H9 (cell line): ENCODE data around the gene DOCK1. TPM values are rescaled to one million over a fixed set of nuclear protein-coding genes. Genes with fewer than 3 reads are reported as not detected.

Experiments
- DNase-seq: peaks from one replicate; pipeline ENCODE4 v3.0.0-alpha.2; 2017
- H2AFZ ChIP-seq: one replicate; pipeline ENCODE4 v1.6.1; 2013; ENCODE audit warnings: mild to moderate bottlenecking, low read length, control low read depth, moderate library complexity
- H2AK5ac ChIP-seq: 2 replicates; pipeline ENCODE4 v1.6.1; 2013; ENCODE audit warnings: low read length, control low read depth, mixed read lengths; ENCODE audit not compliant: insufficient read length
- H2BK120ac ChIP-seq: one replicate; pipeline ENCODE4 v1.6.1; 2013; ENCODE audit warnings: low read depth, mild to moderate bottlenecking, low read length, control low read depth, inconsistent platforms; ENCODE audit not compliant: poor library complexity, severe bottlenecking
- H2BK12ac ChIP-seq: 2 replicates; pipeline ENCODE4 v1.6.1; 2013; ENCODE audit warnings: low read length, control low read depth, mixed read lengths, low read depth; ENCODE audit not compliant: insufficient read length
- H2BK15ac ChIP-seq: 2 replicates; pipeline ENCODE4 v1.6.1; 2013; ENCODE audit warnings: low read depth, low read length, control low read depth
- H2BK20ac ChIP-seq: one replicate; pipeline ENCODE4 v1.6.1; 2013; ENCODE audit warnings: low read depth, mild to moderate bottlenecking, low read length, control low read depth, inconsistent platforms; ENCODE audit not compliant: poor library complexity, severe bottlenecking
- H2BK5ac ChIP-seq: 2 replicates; pipeline ENCODE4 v1.6.1; 2013; ENCODE audit warnings: low read length, control low read depth, mixed read lengths; ENCODE audit not compliant: insufficient read length
- H3K14ac ChIP-seq: 2 replicates; pipeline ENCODE4 v1.6.1; 2013; ENCODE audit warnings: low read length, control low read depth; ENCODE audit not compliant: insufficient read depth
- H3K18ac ChIP-seq: 2 replicates; pipeline ENCODE4 v1.6.1; 2013; ENCODE audit warnings: low read depth, mild to moderate bottlenecking, mixed read lengths, low read length, control low read depth; ENCODE audit not compliant: insufficient read length
- H3K23ac ChIP-seq: 2 replicates; pipeline ENCODE4 v1.6.1; 2013; ENCODE audit warnings: low read length, control low read depth, mixed read lengths, low read depth; ENCODE audit not compliant: insufficient read length
- H3K23me2 ChIP-seq: 2 replicates; pipeline ENCODE4 v1.6.1; 2013; ENCODE audit warnings: low read depth, mild to moderate bottlenecking, mixed read lengths, low read length, control low read depth; ENCODE audit not compliant: insufficient read length, poor library complexity, severe bottlenecking
- H3K27ac ChIP-seq: 2 replicates; pipeline ENCODE4 v1.5.1; 2013; ENCODE audit warnings: low read length, control low read depth, mixed read lengths, low read depth; ENCODE audit not compliant: insufficient read length
- H3K27me3 ChIP-seq: 2 replicates; pipeline ENCODE4 v1.6.1; 2013; ENCODE audit warnings: low read length, control low read depth, inconsistent platforms; ENCODE audit not compliant: insufficient read depth
- H3K4ac ChIP-seq: 2 replicates; pipeline ENCODE4 v1.6.1; 2013; ENCODE audit warnings: low read depth, mild to moderate bottlenecking, control low read depth, inconsistent platforms, low read length, moderate library complexity
- H3K4me1 ChIP-seq: 2 replicates; pipeline ENCODE4 v1.6.1; 2013; ENCODE audit warnings: low read length, control low read depth, inconsistent platforms; ENCODE audit not compliant: insufficient read depth
- H3K4me2 ChIP-seq: 2 replicates; pipeline ENCODE4 v1.6.1; 2013; ENCODE audit warnings: low read length, control low read depth, mixed read lengths; ENCODE audit not compliant: insufficient read length, insufficient read depth
- H3K56ac ChIP-seq: 2 replicates; pipeline ENCODE4 v1.6.1; 2013; ENCODE audit warnings: low read depth, mild to moderate bottlenecking, mixed read lengths, low read length, control low read depth; ENCODE audit not compliant: insufficient read length
- H3K79me1 ChIP-seq: 2 replicates; pipeline ENCODE4 v1.6.1; 2013; ENCODE audit warnings: low read depth, mild to moderate bottlenecking, moderate library complexity, low read length, control low read depth, inconsistent platforms; ENCODE audit not compliant: insufficient read depth, poor library complexity, severe bottlenecking
- H3K79me2 ChIP-seq: 2 replicates; pipeline ENCODE4 v1.6.1; 2013; ENCODE audit warnings: low read length, control low read depth, inconsistent platforms; ENCODE audit not compliant: insufficient read depth
- H3K9ac ChIP-seq: 2 replicates; pipeline ENCODE4 v1.6.1; 2013; ENCODE audit warnings: low read length, control low read depth, mixed read lengths; ENCODE audit not compliant: insufficient read length; ENCODE audit errors: extremely low read depth
- H3K9me3 ChIP-seq: one replicate; pipeline ENCODE4 v1.6.1; 2013; ENCODE audit warnings: low read depth, low read length, inconsistent platforms; ENCODE audit not compliant: control insufficient read depth
- H3T11ph ChIP-seq: one replicate; pipeline ENCODE4 v1.6.1; 2013; ENCODE audit warnings: mild to moderate bottlenecking, low read length, control low read depth, inconsistent platforms
- H4K20me1 ChIP-seq: one replicate; pipeline ENCODE4 v1.6.1; 2013; ENCODE audit not compliant: control insufficient read depth, insufficient read length, insufficient read depth
- H4K5ac ChIP-seq: 2 replicates; pipeline ENCODE4 v1.6.1; 2013; ENCODE audit warnings: low read depth, mild to moderate bottlenecking, mixed read lengths, low read length, control low read depth; ENCODE audit not compliant: insufficient read length
- H4K8ac ChIP-seq: replicated peaks from 2 replicates; pipeline ENCODE4 v1.6.1; 2013; ENCODE audit warnings: low read length, control low read depth, mixed read lengths, low read depth; ENCODE audit not compliant: insufficient read length
- H4K91ac ChIP-seq: 2 replicates; pipeline ENCODE4 v1.6.1; 2013; ENCODE audit warnings: low read depth, mild to moderate bottlenecking, moderate library complexity, mixed read lengths, low read length, control low read depth; ENCODE audit not compliant: insufficient read length
- H3K27ac Mint-ChIP-seq, 3 experiments: 2 replicates in 2 of 3; 3 replicates in 1 of 3; pipeline ENCODE4 v1.8.0; 2020 to 2021; ENCODE audit warnings: mixed read lengths in 3 of 3, mild to moderate bottlenecking in 1 of 3, moderate library complexity in 1 of 3
- H3K27me3 Mint-ChIP-seq: 2 replicates; pipeline ENCODE4 v1.8.0; 2021; ENCODE audit warnings: low read depth, mild to moderate bottlenecking, moderate library complexity, mixed read lengths
- H3K36me3 Mint-ChIP-seq, 3 experiments: 2 replicates in 2 of 3; 3 replicates in 1 of 3; pipeline ENCODE4 v1.8.0; 2020 to 2021; ENCODE audit warnings: low read depth in 3 of 3, mixed read lengths in 3 of 3; ENCODE audit not compliant: insufficient read depth in 1 of 3
- H3K4me1 Mint-ChIP-seq, 2 experiments: 2 replicates each; pipeline ENCODE4 v1.8.0; 2020; ENCODE audit warnings: mixed read lengths in 2 of 2
- H3K4me3 Mint-ChIP-seq, 2 experiments: 2 replicates in 1 of 2; 3 replicates in 1 of 2; pipeline ENCODE4 v1.8.0; 2020 to 2021; ENCODE audit warnings: mild to moderate bottlenecking in 2 of 2, mixed read lengths in 2 of 2, moderate library complexity in 1 of 2
- H3K9me3 Mint-ChIP-seq, 2 experiments: 2 replicates in 1 of 2; 3 replicates in 1 of 2; pipeline ENCODE4 v1.8.0; 2020; ENCODE audit warnings: mild to moderate bottlenecking in 2 of 2, mixed read lengths in 2 of 2, moderate library complexity in 1 of 2
- CTCF ChIP-seq: fragments of 200-600 bp; sonication (generic); conservative IDR thresholded peaks from 3 replicates; pipeline ENCODE4 v1.8.0; 2021; ENCODE audit warnings: antibody characterized with exemption, mild to moderate bottlenecking
- WGBS: extraction: QIAGEN DNeasy Blood & Tissue Kit; methylation state at CpG from one replicate; pipeline ENCODE4 v1.1.7; 2013; ENCODE audit warnings: missing lambda C conversion rate, low lambda C conversion rate, mixed read lengths; ENCODE audit not compliant: insufficient read length; ENCODE audit errors: extremely low coverage; 5-methylcytosine and 5-hydroxymethylcytosine counted together
- total RNA-seq: library from RNA; stranded (reverse); gene quantifications from 2 replicates; pipeline ENCODE4 v1.2.1, GENCODE V29; 2021

Gene DOCK1
- total RNA-seq, 1 experiment from 2014 or later: 57.0 TPM

GRCh38 chr10:127338399-127339110 is 433.3 kb downstream of the DOCK1 start:
- no peaks in the 10 kb centered on the region for H3K79me1 ChIP-seq
- H2BK15ac ChIP-seq: no peak overlapping the region
- H3K14ac ChIP-seq: no peak overlapping the region
- no peaks in the 10 kb centered on the region for H3K79me2 ChIP-seq
- no peak overlapping the region for H2AFZ ChIP-seq
- H3K4ac ChIP-seq: no peak overlapping the region
- no peak overlapping the region for H4K91ac ChIP-seq
- H3K4me1 Mint-ChIP-seq: peaks cover 18 to 30% of the 10 kb centered on the region in 2 experiments
- H4K8ac ChIP-seq: no peak overlapping the region
- H3K56ac ChIP-seq: no peak overlapping the region
- H3K9ac ChIP-seq: no peak overlapping the region
- no peaks in the 10 kb centered on the region for H3K23me2 ChIP-seq
- H3K18ac ChIP-seq: no peak overlapping the region
- H2BK20ac ChIP-seq: no peak overlapping the region
- H3T11ph ChIP-seq: no peak overlapping the region
- no peak overlapping the region for H2BK120ac ChIP-seq
- H3K4me3 Mint-ChIP-seq: no peak overlapping the region
- H3K4me1 ChIP-seq: no peaks in the 10 kb centered on the region; the same call in 1 of the 2 replicates
- H3K27me3 ChIP-seq: no peaks in the 10 kb centered on the region
- no peak overlapping the region for H3K27ac Mint-ChIP-seq
- H3K9me3 ChIP-seq: no peaks in the 10 kb centered on the region
- no peak overlapping the region for H2AK5ac ChIP-seq
- no peak for TF ChIP-seq CTCF
- WGBS: no CpG with 5 or more reads among the region's 10 CpGs
- H3K23ac ChIP-seq: no peak overlapping the region
- H2BK12ac ChIP-seq: no peak overlapping the region
- no peak overlapping the region for H2BK5ac ChIP-seq
- H4K5ac ChIP-seq: no peak overlapping the region
- no peak for DNase-seq
- 0 out of 7 replicates have a peak, but pooled peaks cover 0 to 2% (median 0%) of the 10 kb centered on the region in 3 experiments for H3K36me3 Mint-ChIP-seq
- no peak overlapping the region for H3K4me2 ChIP-seq
- no peak overlapping the region for H3K27ac ChIP-seq
- H3K9me3 Mint-ChIP-seq: no peaks in the 10 kb centered on the region
- no peaks in the 10 kb centered on the region for H4K20me1 ChIP-seq
- H3K27me3 Mint-ChIP-seq: no peaks in the 10 kb centered on the region
